HUES6 (cell line): ENCODE data around the gene RBL2.
"Not testable (repeated sequence)": the region's sequence is repeated elsewhere in the genome, so short reads cannot be mapped to it uniquely, and the experiment has no call there.

Source experiments
- H3K27ac ChIP-seq: 2 replicates; pipeline ENCODE4 v1.7.0; 2013; ENCODE audit warnings: low read depth, mild to moderate bottlenecking, low read length, inconsistent platforms
- H3K27me3 ChIP-seq: 2 replicates; pipeline ENCODE4 v1.6.1; 2013; ENCODE audit warnings: low read length; ENCODE audit not compliant: control insufficient read depth, insufficient read depth
- H3K36me3 ChIP-seq: 2 replicates; pipeline ENCODE4 v1.6.1; 2013; ENCODE audit warnings: low read length; ENCODE audit not compliant: control insufficient read depth, insufficient read depth
- H3K4me1 ChIP-seq: 2 replicates; pipeline ENCODE4 v1.6.1; 2013; ENCODE audit warnings: low read length; ENCODE audit not compliant: control insufficient read depth, insufficient read depth
- H3K4me3 ChIP-seq: 2 replicates; pipeline ENCODE4 v1.5.1; 2013; ENCODE audit warnings: low read depth, low read length
- H3K9ac ChIP-seq: one replicate; pipeline ENCODE4 v1.6.1; 2013; ENCODE audit warnings: mild to moderate bottlenecking, low read length
- H3K9me3 ChIP-seq: 2 replicates; pipeline ENCODE4 v1.6.1; 2013; ENCODE audit warnings: low read depth, low read length; ENCODE audit not compliant: control insufficient read depth, insufficient read depth

The RBL2 gene

GRCh38 chr16:53518550-53519416 is 84.5 kb downstream of the RBL2 start:
- H3K27me3 ChIP-seq, result no peaks in the 10 kb centered on the region
- no peak overlapping the region for H3K27ac ChIP-seq
- no peaks in the 10 kb centered on the region for H3K36me3 ChIP-seq
- H3K9ac ChIP-seq, result no peak overlapping the region
- H3K9me3 ChIP-seq, result peaks cover 8% of the 10 kb centered on the region
- H3K4me3 ChIP-seq, result no peak overlapping the region
- no peaks in the 10 kb centered on the region for H3K4me1 ChIP-seq

DNA sequence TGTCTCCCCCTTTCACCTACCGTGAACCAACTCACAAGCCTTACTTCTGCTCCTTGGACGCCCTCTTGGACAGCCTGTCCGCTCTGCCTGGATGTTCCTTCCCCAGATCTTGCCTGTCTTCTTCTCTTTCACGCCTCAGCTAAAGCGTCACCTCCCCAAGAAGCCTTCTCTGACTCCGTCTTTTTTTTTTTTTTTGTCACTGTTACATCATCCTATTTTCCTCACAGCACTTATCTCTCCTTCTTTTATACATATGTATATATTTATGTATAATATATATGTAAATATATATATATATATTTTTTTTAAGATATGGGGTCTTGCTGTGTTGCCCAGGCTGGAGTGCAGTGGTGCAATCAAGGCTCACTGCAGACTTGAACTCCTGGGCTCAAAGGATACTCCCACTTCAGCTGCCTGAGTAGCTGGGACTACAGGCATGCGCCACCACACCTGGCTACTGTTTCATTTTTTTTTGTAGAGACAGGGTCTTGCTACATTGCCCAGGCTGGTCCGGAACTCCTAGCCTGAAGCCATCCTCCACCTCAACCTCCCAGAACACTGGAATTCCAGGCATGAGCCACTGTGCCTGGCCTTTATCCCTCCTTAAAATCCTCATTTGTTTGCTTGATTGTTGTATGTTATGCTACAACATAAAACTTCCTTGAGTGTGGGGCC is 85.3 kb downstream of the RBL2 start:
- Histone ChIP-seq H3K27me3 (no peaks in the 10 kb centered on the region), H3K4me3 (no peak overlapping the region), H3K27ac (no peak overlapping the region), H3K36me3 (no peaks in the 10 kb centered on the region), H3K4me1 (no peaks in the 10 kb centered on the region), H3K9me3 (peaks cover 5% of the 10 kb centered on the region; the same call in 1 of the 2 replicates), H3K9ac (no peak overlapping the region)

GRCh38 chr16:53523126-53523804 is 89.0 kb downstream of the RBL2 start:
- Histone ChIP-seq H3K36me3 (no peaks in the 10 kb centered on the region), H3K4me1 (no peaks in the 10 kb centered on the region), H3K9ac (no peak overlapping the region), H3K4me3 (no peak overlapping the region), H3K27ac (no peak overlapping the region), H3K9me3 (no peaks in the 10 kb centered on the region), H3K27me3 (no peaks in the 10 kb centered on the region)

- Histone ChIP-seq H3K36me3 (no peaks in the 10 kb centered on the region), H3K9ac (no peak overlapping the region), H3K27ac (no peak overlapping the region), H3K4me1 (no peaks in the 10 kb centered on the region), H3K27me3 (no peaks in the 10 kb centered on the region), H3K9me3 (no peaks in the 10 kb centered on the region), H3K4me3 (no peak overlapping the region)
Measured at GRCh38 chr16:53523971-53524548, 89.8 kb downstream of the RBL2 start.

GRCh38 chr16:53528797-53529196 is 94.5 kb downstream of the RBL2 start:
- Histone ChIP-seq H3K27me3 (no peaks in the 10 kb centered on the region), H3K4me1 (no peaks in the 10 kb centered on the region), H3K9me3 (no peaks in the 10 kb centered on the region), H3K9ac (no peak overlapping the region), H3K36me3 (no peaks in the 10 kb centered on the region), H3K27ac (no peak overlapping the region), H3K4me3 (no peak overlapping the region)

- Histone ChIP-seq H3K4me3 (no peak overlapping the region), H3K27me3 (no peaks in the 10 kb centered on the region), H3K4me1 (no peaks in the 10 kb centered on the region), H3K9ac (no peak overlapping the region), H3K27ac (no peak overlapping the region), H3K36me3 (no peaks in the 10 kb centered on the region), H3K9me3 (no peaks in the 10 kb centered on the region)
Measured at GRCh38 chr16:53529513-53529912, 95.2 kb downstream of the RBL2 start.

DNA sequence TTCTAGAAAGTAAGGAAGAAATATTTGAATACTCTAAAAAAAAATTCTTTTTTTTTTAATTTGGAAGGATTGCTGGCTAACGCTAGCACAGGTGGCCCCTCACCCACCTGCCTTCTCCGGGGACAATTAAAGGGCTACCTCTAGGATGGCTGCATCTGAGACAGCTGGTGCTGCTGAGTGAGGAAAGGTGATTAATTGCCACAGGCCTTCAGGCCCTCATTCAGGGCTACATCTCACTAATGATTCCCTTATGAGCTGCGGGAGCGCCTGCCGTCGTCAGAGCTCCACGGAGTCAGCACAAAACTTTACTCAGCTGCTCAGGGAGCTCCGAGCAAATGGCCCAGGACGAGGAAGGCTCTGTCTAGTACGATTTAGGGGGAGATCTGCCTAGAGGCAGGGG is 95.8 kb downstream of the RBL2 start:
- Histone ChIP-seq H3K9ac (no peak overlapping the region), H3K4me1 (no peaks in the 10 kb centered on the region), H3K9me3 (no peaks in the 10 kb centered on the region), H3K27ac (no peak overlapping the region), H3K4me3 (no peak overlapping the region), H3K27me3 (no peaks in the 10 kb centered on the region), H3K36me3 (no peaks in the 10 kb centered on the region)

- no peaks in the 10 kb centered on the region for H3K36me3 ChIP-seq
- H3K9ac ChIP-seq, result no peak overlapping the region
- no peaks in the 10 kb centered on the region for H3K27me3 ChIP-seq
- no peaks in the 10 kb centered on the region for H3K4me1 ChIP-seq
- H3K4me3 ChIP-seq, result no peak overlapping the region
- no peak overlapping the region for H3K27ac ChIP-seq
- H3K9me3 ChIP-seq, result no peaks in the 10 kb centered on the region
Measured at GRCh38 chr16:53530741-53531140, 96.5 kb downstream of the RBL2 start.

DNA sequence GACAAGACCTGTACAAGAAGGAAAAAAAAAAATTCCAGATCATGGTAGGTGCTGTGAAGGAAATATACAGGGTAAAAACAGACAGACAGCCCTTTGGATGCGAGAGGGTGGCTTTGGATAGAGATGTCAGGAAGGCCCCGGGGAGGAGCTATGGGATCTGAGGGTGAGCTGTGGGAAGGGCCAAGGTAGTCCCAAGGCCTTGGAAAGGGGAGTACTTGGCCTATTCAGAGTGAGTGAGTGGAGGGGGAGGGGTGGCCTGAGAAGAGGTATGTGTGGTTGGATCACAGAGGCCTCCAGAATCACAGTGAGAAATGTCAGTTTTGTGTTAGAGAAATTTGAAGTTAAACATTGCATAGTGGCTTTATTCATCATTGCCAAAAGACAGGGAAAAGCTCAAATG is 99.9 kb downstream of the RBL2 start:
- 0 out of 2 replicates have a peak, but pooled peaks cover 3% of the 10 kb centered on the region for H3K9me3 ChIP-seq
- H3K27me3 ChIP-seq, result no peaks in the 10 kb centered on the region
- H3K36me3 ChIP-seq, result no peaks in the 10 kb centered on the region
- H3K4me3 ChIP-seq, result no peak overlapping the region
- no peak overlapping the region for H3K27ac ChIP-seq
- H3K9ac ChIP-seq, result no peak overlapping the region
- H3K4me1 ChIP-seq, result no peaks in the 10 kb centered on the region

DNA sequence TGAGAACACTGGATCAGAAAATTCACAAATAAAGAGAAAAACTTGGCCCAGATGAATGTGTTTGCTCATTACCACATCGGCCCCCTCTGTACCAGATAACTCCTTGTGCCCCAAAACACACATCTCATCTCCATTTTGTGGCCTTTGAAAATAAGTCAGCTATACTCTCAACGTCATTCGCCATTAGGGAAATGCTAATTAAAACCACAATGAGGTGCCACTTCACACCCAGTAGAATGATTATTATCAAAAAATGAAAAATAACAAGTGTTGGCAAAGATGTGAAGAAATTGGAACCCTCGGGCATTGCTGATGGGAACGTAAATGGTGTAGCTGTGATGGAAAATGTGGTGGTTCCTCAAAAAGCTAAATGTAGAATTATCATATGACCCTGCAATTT is 103.4 kb downstream of the RBL2 start:
- Histone ChIP-seq H3K4me1 (no peaks in the 10 kb centered on the region), H3K4me3 (no peak overlapping the region), H3K36me3 (no peaks in the 10 kb centered on the region), H3K27ac (no peak overlapping the region), H3K9me3 (0 out of 2 replicates have a peak, but pooled peaks cover 6% of the 10 kb centered on the region), H3K27me3 (no peaks in the 10 kb centered on the region), H3K9ac (no peak overlapping the region)

GRCh38 chr16:53539346-53539745 is 105.1 kb downstream of the RBL2 start:
- H3K4me1 ChIP-seq, H3K27me3 ChIP-seq, H3K9me3 ChIP-seq, H3K36me3 ChIP-seq, H3K4me3 ChIP-seq, H3K9ac ChIP-seq, H3K27ac ChIP-seq: not testable (repeated sequence)
